HCT116 (cell line): ENCODE data around the gene PRSS1.

ENCODE experiments used
- CTCF ChIP-seq, 3 experiments: fragments of 200-600 bp in 1 of 3; sonication (generic) in 1 of 3; IDR thresholded peaks in 2 of 3; conservative IDR thresholded peaks in 1 of 3; 2 replicates each; pipeline ENCODE4 v1.5.1; 2012 to 2017; ENCODE audit warnings: low read depth in 2 of 3, low read length in 2 of 3, antibody characterized with exemption in 1 of 3, borderline replicate concordance in 1 of 3, control low read depth in 1 of 3, mild to moderate bottlenecking in 1 of 3, mixed read lengths in 1 of 3, mixed run types in 1 of 3, moderate library complexity in 1 of 3; ENCODE audit not compliant: insufficient read depth in 1 of 3
- EZH2 ChIP-seq: fragments of 200-600 bp; sonication (generic); IDR thresholded peaks from 2 replicates; pipeline ENCODE4 v1.6.1; 2017; ENCODE audit warnings: antibody characterized with exemption, mixed run types
- POLR2AphosphoS5 ChIP-seq: IDR thresholded peaks from 2 replicates; pipeline ENCODE4 v1.6.1; 2011; ENCODE audit warnings: mild to moderate bottlenecking, low read depth, low read length, moderate library complexity

DNA sequence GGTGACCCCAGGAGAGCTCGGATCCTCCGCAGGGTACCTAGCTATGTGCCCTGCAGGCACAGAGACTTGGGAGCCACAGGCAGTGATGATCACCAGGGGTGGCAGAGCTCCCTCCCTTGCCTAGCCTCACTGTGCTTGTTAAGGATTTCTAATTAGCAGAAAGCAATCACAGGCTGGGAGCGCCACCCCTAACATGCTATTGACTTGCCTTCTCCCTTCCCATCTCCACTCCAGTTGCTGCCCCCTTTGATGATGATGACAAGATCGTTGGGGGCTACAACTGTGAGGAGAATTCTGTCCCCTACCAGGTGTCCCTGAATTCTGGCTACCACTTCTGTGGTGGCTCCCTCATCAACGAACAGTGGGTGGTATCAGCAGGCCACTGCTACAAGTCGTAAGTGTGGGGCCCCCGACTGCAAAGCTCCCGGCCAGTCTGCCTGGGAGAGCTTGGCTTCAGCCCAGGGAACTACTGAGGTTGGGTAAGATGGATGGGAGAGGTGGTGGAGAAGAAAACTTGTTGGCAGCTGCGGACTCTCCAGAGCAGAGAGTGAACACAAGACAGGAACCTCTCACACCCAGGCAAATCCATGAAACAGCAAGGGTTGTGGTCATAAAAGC lies 1.2 kb downstream of the PRSS1 start:
- TF ChIP-seq CTCF (IDR thresholded peaks at IDR 0.05 in 2 of 3, conservative IDR thresholded peaks at IDR 0.05 in 1 of 3; ENCODE audit: borderline replicate concordance in 1 of 3, insufficient read depth in 1 of 3, low read depth in 2 of 3, low read length in 2 of 3) (no peak), POLR2AphosphoS5 (no peak), EZH2 (no peak)
